Body of pancreas (tissue), 4 donors: ENCODE measurements around the gene HOXA13.

Source experiments
- CTCF ChIP-seq, 7 experiments: fragments of 450-650 bp in 4 of 7; fragments of 200-600 bp in 3 of 7; sonication (generic) in 3 of 7; IDR thresholded peaks; one replicate each; pipeline ENCODE4 v1.5.1; 2016 to 2019; ENCODE audit warnings: antibody characterized with exemption in 7 of 7
- POLR2A ChIP-seq, 3 donors: fragments of 450-650 bp; IDR thresholded peaks; one replicate each; pipeline ENCODE4 v1.6.1; 2016; ENCODE audit warnings: antibody characterized with exemption in 3 of 3, mild to moderate bottlenecking in 2 of 3

GRCh38 chr7:27193335-27194001, 6.4 kb downstream of the HOXA13 start:
- TF ChIP-seq CTCF (IDR thresholded peaks at IDR 0.05) (no peak), POLR2A (IDR thresholded peaks at IDR 0.05) (no peak)
